ENCODE measurements around the gene PDGFRB.

PDGFRB gene

DNA sequence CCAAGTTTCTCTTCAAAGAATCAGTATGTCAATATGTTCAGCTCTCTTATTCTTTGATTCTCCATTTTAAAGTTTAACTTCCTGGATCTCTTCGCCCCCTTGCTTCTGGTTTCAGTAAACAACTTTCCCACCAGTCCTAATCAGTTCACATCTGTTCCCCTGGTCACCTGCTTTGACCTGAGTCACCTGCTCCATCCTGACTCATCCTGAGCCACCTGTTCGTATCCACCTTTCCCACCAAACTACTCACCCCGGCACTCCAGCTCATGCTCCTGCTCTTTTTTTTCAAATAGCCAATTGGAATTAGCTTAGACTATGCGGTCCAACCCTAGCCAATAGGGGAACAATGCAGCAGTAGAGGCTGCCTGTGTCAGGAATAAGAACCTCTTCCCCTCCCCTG lies 45.7 kb downstream of the PDGFRB start:
- no peaks in the 10 kb centered on the region for H3K27me3 ChIP-seq
- TF ChIP-seq, protein P1, sequence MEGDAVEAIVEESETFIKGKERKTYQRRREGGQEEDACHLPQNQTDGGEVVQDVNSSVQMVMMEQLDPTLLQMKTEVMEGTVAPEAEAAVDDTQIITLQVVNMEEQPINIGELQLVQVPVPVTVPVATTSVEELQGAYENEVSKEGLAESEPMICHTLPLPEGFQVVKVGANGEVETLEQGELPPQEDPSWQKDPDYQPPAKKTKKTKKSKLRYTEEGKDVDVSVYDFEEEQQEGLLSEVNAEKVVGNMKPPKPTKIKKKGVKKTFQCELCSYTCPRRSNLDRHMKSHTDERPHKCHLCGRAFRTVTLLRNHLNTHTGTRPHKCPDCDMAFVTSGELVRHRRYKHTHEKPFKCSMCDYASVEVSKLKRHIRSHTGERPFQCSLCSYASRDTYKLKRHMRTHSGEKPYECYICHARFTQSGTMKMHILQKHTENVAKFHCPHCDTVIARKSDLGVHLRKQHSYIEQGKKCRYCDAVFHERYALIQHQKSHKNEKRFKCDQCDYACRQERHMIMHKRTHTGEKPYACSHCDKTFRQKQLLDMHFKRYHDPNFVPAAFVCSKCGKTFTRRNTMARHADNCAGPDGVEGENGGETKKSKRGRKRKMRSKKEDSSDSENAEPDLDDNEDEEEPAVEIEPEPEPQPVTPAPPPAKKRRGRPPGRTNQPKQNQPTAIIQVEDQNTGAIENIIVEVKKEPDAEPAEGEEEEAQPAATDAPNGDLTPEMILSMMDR (IDR thresholded peaks at IDR 0.05): no peak
- H3K27ac ChIP-seq: no peak overlapping the region
- no peak for DNase-seq
- H3K4me1 ChIP-seq: peaks cover 3 to 28% (median 19%) of the 10 kb centered on the region in 4 donors
- H3K36me3 ChIP-seq: peaks cover 6 to 12% (median 11%) of the 10 kb centered on the region in 3 donors
- no peak overlapping the region for H3K4me3 ChIP-seq
- H3K9me3 ChIP-seq: no peaks in the 10 kb centered on the region
- intact Hi-C loops (cut with DNase I; ENCODE audit: low total_unique reads): no loop called here

DNA sequence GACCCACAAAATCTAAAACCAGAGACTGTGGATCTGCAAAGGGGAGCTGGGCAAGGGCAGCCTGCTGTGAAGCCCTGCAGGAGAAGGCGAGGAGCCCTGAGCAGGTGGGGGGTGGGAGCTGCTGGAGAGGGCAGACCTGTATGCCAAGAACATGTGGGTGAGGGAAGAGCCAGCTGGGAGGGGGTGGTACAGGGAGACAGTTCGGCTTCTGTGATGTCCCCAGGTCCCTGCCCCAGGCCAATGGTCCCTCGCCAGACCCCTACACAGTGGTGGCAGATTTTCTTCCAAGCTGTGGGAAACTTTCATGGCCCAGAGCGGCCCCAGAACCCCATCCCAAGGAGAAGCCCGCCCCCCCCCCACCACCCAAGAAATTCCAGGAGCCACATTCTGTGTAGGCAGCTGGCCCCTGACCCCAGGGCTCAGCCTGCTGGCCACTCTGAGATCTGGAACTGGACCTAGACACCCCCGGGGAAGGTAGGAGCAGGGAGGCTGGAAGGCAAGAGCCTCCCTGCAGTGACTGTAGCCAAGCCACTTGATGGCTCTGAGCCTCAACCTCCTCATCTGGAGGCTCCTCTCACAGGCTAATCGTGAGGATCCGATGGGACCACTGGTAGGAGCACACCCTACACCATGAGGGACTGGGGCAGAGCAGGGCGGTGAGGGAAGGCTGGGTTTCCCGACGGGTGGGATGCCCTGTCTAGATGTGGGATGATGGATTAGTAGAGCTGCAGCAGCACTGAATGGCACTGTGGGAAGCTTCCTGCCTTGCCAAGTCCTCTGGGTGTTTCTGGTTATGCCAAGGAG lies 46.7 kb downstream of the PDGFRB start:
- peak in 1 of 2 donors; percentile 65 for DNase-seq
- Histone ChIP-seq H3K36me3 (peaks cover 0 to 2% (median 2%) of the 10 kb centered on the region in 3 donors), H3K27ac (no peak overlapping the region), H3K27me3 (no peaks in the 10 kb centered on the region), H3K4me1 (peaks cover 3 to 21% (median 16%) of the 10 kb centered on the region in 4 donors), H3K9me3 (no peaks in the 10 kb centered on the region), H3K4me3 (no peak overlapping the region)
- intact Hi-C loops (cut with DNase I; ENCODE audit: low total_unique reads): no loop called here
- TF ChIP-seq, protein P1 (IDR thresholded peaks at IDR 0.05): no peak

DNA sequence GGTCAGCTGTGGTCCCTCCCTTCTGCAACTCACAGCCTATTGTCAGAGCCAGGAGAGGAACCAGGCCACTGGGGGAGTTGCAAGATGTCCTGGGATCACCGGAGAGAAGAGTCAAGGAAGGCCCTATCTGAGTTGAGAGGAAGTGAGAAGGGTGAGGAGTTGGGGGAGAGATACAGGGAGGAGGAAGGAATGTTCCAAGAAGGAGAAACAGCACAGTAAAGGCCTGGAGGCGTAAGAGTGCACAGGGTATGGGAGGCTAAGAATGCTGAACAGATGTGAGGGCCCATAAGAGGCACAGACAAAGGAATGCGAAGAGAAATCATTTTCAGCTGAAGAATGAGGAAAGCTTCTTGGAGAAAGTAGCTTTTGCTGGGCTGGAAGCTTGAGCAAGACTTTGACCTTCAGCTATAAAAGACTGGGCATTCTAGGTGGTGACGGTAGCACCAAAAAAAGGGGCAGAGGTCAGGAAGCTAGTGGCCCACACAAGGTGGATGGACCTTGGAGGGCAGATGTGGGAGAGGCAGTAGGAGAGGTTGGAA lies 47.7 kb downstream of the PDGFRB start:
- no peak for DNase-seq
- intact Hi-C loops (cut with DNase I; ENCODE audit: low total_unique reads): no loop called here

DNA sequence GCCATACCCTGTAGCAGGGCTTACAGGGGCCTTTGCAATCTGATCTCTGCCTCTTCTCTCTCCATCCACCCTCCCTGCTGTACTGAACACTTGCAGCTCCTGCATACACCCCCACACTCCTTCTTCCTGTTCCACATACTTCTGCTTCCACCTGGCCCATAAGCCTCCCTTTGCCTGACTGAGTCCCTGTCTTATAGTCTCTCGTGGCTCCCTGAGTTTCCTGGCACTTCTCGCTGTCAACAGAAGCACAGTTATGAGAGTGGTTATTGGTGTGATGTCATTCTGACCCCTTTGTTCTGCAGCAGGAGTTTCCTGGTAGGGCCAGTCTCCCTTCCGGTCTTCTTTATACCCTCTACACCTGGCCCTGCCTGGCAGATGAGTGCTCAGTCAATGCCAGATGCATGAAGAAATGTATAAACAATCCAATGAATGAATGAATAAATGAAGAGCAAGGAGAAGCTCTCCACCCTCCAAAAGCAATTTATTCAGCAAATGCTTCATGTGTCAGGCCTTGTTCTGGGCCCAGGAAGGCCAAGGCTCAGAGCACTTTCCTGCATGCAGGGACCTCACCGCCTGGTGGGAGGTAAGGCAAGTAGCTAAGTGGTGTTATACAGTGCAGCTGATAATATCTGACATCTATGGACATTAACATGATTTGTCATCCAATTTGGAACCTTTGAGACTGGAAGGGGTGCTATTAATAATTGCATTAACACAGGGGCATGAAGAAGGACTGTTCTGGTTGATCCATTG lies 48.8 kb downstream of the PDGFRB start:
- no peak for DNase-seq
- peaks cover 0 to under 1% (median 0%) of the 10 kb centered on the region in 4 donors for H3K4me1 ChIP-seq
- H3K9me3 ChIP-seq: no peaks in the 10 kb centered on the region
- H3K27me3 ChIP-seq: no peaks in the 10 kb centered on the region
- TF ChIP-seq, protein P1 (IDR thresholded peaks at IDR 0.05): no peak
- no peak overlapping the region for H3K4me3 ChIP-seq
- intact Hi-C loops (cut with DNase I; ENCODE audit: low total_unique reads): no loop called here
- H3K27ac ChIP-seq: no peak overlapping the region
- no peaks in the 10 kb centered on the region for H3K36me3 ChIP-seq

More for the DNA sequence above, 47.7 kb downstream of the PDGFRB start:
- Histone ChIP-seq H3K4me3 (no peak overlapping the region), H3K36me3 (no peaks in the 10 kb centered on the region), H3K27me3 (no peaks in the 10 kb centered on the region), H3K4me1 (peaks cover 2 to 12% (median 8%) of the 10 kb centered on the region in 4 donors), H3K27ac (no peak overlapping the region), H3K9me3 (no peaks in the 10 kb centered on the region)
- TF ChIP-seq, protein P1 (IDR thresholded peaks at IDR 0.05): no peak

DNA sequence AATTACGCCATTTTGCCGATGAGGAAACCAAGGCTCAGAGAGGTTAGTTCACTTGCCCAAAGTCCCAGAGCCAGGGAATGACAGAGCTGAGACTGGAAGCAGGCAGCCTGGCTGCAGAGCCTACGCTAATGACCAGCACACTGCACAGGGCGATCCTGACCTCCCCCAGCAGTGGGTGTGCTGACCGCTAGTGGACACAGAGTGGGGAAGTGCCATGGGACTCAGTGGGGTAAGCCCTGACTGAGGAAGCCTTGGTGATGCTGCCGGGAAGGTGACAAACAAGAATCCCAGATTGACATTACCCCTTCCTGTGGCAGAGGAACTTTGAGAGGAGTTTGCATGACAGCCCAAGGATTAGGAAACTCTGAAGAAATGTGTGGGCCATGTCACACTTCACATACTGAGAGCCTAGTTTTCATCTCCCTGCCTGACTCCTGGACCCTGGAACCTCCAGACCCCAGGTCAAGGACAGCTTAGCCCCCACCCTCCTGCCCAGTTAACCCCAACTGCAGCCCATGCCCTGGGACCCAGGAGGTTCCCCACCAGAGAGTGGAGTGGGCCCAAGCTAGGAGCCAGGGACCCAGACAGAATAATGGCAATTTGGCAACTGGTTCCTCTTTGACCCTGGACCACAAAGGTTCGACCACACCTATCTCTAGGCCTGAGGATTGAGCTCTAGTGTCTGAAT lies 49.6 kb downstream of the PDGFRB start:
- Histone ChIP-seq H3K4me3 (no peak overlapping the region), H3K4me1 (no peaks in the 10 kb centered on the region), H3K9me3 (no peaks in the 10 kb centered on the region), H3K36me3 (no peaks in the 10 kb centered on the region), H3K27ac (no peak overlapping the region), H3K27me3 (no peaks in the 10 kb centered on the region)
- TF ChIP-seq, protein P1 (IDR thresholded peaks at IDR 0.05): no peak
- DNase-seq: no peak
- intact Hi-C loops (cut with DNase I; ENCODE audit: low total_unique reads): no loop called here
